SKM-1 (cell line): ENCODE data around the gene CCS.
A peak's percentile ranks its signal among the peaks of the same experiment; 100 is the strongest.
"Not testable (repeated sequence)": the region's sequence is repeated elsewhere in the genome, so short reads cannot be mapped to it uniquely, and the experiment has no call there.

Experiments
- DNase-seq: peaks from one replicate; lab custom pipeline; 2025; ENCODE audit not compliant: unreplicated experiment; lab: John Stamatoyannopoulos, UW

CCS gene, protein sequence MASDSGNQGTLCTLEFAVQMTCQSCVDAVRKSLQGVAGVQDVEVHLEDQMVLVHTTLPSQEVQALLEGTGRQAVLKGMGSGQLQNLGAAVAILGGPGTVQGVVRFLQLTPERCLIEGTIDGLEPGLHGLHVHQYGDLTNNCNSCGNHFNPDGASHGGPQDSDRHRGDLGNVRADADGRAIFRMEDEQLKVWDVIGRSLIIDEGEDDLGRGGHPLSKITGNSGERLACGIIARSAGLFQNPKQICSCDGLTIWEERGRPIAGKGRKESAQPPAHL

DNA sequence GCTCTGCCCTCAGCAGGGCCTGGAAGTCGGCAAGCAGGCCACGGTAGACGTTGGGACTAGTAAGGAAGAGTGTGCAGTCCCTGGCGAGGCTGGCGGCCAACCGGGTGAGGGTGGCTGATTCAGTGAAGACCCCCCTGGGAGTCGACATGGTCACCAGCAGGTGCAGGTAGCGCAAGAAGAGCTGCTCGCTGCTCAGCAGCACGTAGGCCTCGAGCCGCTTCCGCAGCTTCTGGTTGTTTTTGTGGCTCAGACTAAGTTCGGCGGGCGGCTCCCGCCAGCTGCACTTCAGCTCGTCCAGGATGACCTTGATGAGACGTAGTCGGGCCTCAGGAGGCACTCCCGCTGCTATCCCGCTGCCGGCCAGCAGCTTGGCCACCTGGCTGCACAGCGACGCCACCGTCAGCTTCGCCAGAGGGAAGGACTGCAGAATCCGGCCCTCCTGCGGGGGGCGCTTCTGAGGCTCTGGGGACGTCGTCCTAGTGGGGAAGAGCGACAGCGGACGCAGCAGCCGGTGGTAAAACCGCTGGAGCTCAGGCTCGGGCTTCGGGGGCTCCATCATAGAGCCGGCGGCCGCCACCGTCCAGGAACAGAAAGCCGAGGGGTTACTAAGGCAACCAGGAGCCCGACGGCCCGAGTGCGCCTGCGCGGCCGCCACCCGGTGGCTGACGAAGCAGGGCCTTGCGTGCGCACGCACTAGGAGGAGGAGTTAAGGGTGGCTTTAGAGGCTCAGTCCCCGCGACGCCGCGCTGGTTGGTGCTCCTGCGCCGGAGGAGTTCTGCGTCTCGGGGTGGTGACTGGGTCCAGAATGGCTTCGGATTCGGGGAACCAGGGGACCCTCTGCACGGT, at the start of gene CCS, which contains the start of gene CCDC87:
Gene CCS, plus strand, starts transcription at position 729 of the 846 bp plus-strand sequence. Its CDS starts 77 bp downstream, at position 806.
Gene CCDC87, minus strand, starts transcription at position 607 of the 846 bp plus-strand sequence. Its CDS starts 48 bp downstream, at position 559.
- peak; percentile 92 for DNase-seq

DNA sequence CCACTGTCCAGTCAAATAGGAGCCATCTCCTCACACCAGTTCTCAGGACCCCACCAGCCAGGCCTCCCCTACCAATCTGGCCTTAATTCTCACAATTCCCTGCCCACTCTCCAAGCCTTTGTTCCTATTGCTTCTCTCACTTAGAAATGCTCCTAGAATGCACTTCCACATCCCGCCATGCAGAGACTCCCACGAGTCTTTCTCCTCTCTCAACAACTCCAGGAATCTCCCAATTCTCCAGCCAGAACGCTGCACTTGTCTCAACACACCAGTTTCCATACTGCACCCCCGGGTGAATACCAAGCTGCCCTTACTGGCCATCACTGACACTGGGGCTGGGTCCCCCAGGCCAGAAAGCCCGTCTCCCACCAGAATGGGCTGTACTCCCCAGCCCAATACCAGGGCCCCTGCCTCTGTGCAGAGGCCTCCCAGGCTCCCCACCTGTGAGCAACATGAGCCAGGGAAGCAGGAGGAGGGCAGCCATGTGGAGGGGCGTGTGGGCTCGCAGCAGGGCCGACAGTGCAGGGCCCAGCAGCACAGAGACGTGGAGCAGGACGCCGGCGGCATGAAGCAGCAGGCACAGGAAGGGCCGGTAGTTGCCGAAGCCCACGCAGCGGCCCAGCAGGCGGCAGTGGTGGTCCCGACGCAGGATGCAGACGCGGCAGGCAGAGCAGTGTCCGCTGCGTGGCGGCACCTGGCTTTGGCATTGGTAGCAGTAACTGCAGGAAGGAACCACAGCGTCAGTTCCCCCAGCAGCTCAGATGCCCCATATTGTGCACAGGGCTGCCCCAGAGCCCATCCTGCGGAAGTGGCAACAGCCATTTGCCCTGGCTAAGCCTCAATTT, 49.5 kb upstream of the CCS start:
- DNase-seq = no peak

DNA sequence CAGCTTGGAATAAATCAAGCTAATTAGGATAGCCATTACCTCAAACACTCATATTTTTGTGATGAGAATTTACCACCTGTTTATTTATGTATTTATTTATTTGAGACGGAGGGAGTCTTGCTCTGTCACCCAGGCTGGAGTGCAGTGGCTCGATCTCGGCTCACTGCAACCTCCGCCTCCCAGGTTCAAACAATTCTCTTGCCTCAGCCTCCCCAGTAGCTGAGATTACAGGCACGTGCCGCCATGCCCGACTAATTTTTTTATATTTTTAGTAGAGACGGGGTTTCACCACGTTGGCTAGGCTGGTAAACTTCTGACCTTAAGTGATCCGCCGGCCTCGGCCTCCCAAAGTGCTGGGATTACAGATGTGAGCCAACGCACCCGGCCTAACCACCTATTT, 48.0 kb upstream of the CCS start:
- DNase-seq = not testable (repeated sequence)

DNA sequence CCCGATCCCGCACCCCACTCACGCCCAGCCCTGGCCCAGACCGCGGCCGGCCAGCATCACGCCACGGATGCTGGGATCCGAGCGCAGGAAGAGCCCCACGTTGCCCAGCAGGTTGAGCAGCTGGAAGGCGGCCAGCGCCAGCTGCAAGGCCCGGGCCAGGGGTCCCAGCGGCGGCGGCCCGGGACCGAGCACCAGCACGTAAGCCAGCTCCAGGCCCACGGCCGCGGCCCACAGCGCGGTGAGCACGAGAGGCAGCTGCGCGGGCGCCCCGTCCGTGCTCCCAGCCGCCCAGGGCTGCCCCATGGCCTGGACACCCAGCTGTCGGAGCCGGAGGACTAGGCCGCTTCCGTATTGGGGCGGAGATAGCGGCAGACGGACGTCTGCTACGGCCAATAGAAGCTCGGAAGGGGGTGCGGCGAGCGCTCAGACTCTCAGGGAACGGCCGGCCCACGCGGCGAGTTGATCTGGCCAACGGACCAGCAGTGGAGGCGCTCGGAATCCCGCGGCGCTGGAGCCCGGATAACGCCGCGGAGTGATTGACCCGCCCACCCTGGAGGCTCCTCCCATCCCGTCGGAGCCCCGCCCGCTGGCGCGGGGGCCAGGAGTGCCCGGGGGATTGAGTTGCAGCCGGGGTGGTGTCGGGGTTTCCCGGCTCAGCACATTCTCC, 47.2 kb upstream of the CCS start, which contains the start of gene ZDHHC24:
Gene ZDHHC24, minus strand, starts transcription at position 348 of the 667 bp plus-strand sequence. Its CDS starts 45 bp downstream, at position 303.
- peak; percentile 96 for DNase-seq

DNA sequence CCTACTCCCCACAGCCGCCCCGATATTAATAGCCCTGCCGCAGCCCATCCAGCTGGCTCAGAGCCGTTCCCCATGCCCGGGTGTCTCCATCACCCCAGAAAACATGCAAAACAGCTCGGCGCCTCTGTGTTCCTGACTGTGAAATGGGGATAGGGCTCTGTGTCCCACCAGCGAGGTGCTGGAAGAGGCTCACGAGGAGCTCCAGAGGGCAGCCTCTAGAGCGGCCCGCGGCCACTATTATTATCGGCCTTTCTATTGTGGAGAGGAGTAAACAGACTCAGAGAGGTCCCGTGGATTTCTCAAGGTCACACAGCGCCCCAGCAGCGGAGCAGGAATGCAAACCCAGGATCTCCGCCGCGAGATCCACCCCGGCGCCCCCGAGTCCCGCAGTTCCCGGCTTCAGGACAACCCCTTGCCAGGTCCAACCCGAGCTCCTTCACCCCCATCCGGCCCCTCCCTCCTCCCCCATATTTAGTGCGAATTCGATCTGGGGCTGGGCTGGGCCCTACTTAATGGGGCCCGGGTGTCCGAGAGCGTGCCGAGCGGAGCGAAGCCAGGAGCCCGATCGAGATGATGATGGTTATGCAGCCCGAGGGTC, 46.5 kb upstream of the CCS start, which contains the start of gene ACTN3:
Gene ACTN3, plus strand, starts transcription at position 536 of the 598 bp plus-strand sequence. Its CDS starts 35 bp downstream, at position 571.
- DNase-seq = no peak

DNA sequence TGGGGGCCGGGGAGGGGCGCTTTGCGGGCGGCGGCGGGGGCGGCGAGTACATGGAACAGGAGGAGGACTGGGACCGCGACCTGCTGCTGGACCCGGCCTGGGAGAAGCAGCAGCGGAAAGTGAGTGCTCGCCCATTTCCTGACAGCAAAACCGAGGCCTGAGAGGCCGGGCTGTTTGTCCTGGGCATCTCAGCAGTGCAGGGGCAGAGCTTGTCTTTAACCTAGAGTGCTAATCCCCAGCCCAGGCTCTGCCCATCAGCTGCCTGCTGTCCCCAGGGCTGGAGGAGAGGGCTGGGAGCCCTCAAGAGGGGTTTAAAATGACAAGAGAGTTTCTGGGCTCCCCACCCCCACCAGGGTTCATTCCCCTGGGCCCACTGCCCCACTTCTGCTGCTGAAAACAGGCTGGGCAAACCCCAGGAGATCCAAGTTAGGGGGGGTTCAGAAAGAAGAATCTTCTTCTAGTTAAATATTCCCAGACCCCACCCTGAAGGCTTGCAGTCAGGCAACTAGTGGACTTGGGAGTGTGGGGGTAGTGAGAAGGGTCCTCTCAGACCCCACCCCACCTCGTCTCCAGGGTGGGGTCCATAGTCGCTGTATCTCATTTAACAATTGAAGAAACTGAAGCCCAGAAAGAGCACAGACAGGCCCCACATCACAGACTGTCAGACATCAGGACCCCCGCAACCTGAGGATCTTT, 45.9 kb upstream of the CCS start:
- no peak for DNase-seq

DNA sequence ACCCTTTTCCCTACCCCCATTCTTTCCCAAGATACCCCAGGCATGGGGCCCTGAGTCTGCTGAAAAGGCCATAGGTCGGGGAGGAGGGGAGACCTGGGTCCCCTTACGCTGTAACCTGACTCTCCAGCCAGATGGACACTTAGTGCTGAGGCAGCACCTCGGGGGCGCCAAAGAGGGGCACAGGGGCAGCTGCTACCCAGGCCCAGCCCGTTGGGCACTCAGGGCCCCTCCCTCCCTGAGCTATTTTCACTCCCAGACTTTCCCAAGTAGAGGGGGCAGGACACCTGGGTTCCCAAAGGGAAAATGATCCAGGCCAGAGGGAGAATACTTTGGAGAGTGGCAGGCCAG, 45.3 kb upstream of the CCS start:
- no peak for DNase-seq

DNA sequence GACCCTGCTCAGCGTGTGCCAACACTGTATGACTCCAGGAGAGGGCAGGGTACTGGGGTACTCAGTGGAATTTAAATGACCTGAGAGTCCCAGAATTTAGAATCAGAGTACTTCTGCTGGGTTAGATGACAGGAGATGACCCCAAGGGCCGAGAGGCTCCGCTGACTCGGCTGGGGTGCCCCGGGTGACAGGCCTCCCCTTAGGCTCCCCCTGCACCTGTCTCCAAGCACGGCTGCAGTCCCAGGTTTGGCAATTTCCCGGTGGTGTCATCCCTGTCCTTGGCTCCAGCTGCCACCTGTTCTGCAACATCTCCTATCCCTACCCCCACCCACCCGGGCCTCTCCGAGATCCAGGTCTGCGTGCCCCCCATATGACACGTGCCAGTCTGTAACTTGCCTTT, 44.9 kb upstream of the CCS start:
- DNase-seq = no peak

DNA sequence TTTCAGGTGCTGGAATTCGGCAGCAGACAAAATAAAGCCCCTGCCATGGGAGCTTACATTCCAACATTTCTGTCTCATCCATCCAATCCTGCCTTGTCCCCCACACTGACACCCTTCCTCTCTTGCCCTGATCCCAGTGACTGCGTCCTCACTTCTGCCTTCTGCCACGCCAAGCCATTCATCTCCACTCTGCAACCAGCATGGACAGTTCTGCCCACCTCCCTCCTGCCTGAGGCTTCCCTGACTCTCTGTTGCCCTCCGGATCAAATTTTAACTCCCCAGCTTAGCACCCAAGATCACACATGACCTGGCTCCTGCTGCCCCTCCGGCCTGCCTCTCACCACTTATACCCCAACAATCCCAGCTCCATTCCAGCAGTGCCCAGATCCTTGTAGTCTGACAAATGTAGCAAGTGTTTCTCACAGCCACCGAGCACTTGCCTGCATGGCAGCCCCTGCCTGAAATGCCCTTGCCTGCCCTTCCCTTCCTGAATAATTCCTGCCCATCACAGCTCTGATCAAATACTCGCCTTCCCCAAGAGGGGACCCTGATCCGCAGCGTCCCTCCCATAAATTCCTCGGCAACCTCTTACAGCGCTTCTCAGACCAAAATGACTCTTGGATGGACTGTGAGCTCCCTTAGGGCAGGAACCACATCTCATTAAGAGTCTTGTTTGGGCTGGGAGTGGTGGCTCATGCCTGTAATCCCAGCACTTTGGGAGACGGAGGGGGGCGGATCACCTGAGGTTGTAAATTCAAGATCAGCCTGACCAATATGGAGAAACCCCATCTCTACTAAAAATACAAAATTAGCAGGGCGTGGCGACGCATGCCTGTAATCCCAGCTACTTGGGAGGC, 44.0 kb upstream of the CCS start:
- no peak for DNase-seq

DNA sequence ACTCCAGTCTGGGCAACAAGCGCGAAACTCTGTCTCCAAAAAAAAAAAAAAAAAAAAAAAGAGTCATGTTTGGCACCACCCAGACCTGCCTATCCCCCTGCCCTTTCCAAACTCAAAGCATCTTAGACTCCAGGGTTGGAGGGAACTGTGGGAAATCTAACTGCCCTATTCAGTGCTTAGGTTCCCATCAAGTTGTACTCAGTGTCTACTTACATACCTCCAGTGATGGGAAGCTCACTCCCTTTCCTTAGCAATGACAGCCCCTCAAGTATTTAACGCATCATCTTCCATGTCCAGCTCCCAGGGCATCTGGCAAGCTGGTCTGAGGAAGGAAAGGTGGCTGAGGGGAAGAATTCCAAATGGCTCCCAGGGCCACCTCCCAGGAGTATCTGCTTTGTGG, 43.3 kb upstream of the CCS start:
- DNase-seq = no peak

DNA sequence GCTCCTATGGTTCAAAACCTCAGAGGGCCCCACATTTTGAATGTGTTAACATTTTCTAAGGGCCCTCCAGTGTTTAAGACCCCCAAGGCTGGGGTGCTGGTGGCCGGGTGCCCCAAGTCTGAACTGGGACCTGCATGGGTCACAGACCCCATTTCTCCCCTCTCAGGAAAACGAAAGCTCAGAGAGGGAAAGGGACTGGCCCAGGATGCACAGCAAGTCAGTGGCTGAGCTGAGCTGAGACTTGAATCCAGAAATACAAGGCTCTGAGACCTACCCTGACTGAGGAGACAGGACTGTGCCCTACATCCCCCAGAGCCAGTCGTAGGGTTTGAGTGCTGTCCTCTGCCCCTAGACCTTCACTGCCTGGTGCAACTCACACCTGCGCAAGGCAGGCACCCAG, 42.1 kb upstream of the CCS start:
- DNase-seq = no peak

DNA sequence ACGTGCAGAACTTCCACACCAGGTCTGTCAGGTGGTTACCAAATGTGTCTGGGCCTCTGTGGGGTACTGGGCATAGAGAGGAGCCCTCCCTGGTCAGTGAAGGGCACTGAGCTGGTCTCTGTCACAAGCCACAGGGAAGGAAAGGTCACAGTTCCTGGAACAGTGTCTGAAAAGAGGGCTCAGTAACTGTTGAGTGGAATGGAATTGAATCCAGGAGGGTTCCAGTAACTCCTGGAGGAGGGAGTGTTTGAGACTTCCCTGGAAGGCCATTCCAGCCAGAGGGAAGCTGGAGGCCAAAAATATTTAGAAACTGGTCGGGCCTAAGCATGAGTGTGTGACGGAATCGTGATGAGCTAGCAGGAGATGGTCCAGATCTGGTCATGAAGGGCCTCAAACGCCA, 38.4 kb upstream of the CCS start:
- DNase-seq = no peak

DNA sequence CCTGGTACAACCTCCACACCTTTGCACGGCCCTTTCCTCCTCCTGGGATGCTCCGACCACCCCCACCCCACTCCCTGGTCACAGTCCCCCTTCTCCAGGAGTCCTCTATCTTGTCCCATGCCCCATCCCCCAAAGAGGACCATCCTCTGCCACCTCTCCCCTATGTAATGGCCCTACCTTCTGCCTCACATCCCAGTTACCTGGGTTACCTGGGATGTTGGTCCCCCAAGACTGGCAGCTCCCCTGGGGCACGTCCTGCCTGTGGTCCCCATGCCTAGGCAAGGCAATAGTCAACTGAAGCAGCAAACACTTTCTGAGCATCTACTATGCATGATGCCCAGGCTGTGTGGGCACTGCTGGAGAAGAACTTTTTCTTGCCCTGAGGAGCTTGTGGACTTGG, 37.6 kb upstream of the CCS start:
- no peak for DNase-seq

DNA sequence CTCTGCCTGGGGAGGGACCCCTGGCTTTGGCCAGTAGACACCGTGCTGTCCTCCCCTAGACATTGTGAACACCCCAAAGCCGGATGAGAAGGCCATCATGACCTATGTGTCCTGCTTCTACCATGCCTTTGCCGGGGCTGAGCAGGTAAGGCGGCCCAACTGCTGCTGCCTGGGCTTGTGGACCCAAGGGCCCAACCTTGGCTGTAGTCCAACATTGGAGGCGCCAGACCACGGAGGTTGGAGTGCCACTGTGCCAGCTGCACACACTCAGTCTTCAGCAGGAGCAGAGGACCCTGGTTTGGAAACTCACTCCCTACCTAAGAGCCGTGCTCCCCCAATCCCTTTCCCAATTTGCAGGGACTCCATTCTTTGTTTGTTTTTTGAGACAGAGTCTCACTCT, 36.9 kb upstream of the CCS start:
- DNase-seq = no peak

DNA sequence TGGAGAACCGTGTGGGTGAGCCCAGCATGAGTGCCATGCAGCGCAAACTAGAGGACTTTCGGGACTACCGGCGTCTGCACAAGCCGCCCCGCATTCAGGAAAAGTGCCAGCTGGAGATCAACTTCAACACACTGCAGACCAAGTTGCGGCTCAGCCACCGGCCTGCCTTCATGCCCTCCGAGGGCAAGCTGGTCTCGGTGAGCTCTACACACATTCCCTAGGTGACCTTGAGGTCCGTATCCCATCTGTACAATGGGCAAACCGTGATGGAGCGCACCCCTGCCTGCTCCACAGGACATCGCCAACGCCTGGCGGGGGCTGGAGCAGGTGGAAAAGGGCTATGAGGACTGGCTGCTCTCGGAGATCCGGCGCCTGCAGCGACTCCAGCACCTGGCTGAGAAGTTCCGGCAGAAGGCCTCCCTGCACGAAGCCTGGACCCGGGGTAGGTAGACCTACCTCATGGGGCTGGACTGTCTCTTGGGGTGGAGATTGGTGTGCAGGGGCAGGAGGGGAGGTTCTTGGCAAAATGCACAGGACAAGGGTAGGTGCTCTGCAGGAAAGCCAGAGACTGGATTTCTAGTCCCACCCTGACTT, 35.2 kb upstream of the CCS start:
- DNase-seq = no peak

DNA sequence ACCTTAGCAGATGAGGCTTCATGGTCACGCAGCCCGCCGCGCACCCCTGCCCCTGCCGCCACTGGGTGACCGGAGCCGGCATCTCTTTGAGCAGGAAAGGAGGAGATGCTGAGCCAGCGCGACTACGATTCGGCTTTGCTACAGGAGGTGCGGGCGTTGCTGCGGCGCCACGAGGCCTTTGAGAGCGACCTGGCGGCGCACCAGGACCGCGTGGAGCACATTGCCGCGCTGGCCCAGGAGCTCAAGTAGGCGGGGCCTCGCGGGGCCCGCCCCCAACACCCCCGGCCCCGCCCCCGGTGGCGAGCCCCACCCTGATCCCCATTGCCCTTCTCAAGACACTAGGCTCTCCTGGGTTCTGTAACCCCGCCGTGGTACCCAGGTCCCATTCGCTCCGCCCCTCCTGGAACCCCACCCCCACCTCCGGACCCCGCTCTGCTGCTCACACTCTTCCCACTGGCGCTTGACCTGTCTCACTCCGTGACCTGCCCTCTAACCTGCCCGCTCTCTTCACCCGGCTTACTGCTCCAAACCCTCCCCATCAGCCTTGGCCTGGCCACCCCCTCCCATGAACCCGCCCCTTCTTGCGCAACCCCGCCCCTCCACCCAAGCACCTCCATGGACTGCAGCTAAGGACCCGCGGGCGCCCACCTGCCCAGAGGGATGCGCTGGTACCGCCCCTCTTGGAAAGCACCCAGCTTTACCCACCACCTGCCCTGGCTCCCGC, 33.7 kb upstream of the CCS start:
- no peak for DNase-seq

DNA sequence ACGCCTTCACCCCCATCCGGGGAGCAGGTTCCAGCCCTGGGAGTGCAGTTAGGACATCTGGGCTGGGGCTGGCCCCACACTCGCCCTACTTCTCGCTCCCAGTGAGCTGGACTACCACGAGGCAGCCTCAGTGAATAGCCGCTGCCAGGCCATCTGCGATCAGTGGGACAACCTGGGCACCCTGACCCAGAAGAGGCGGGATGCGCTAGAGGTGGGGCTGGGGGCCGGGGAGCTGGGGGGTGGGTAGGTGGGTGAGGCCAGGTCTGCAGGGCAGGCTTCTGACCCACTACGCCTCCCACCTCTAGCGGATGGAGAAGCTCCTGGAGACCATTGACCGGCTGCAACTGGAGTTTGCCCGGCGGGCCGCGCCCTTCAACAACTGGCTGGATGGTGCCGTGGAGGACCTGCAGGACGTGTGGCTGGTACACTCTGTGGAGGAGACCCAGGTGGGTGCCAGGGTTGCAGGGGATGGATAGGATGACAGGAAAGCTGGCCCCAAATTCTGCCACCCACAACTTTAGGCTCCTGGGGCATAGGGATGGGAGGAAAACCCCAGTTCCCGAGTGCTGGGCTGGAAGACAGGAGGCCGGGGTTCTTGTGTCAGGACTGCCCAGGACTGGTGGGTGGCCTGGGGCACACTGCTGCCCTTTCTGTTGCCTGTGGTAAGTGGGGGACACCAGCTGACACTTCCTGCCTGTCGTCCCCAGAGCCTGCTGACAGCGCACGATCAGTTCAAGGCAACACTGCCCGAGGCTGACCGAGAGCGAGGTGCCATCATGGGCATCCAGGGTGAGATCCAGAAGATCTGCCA, 32.9 kb upstream of the CCS start:
- no peak for DNase-seq
